HG02610 (cell line): ENCODE results near the gene KRT32.

ENCODE experiments used
- ATAC-seq: cut with Tn5 transposase; IDR thresholded peaks from one replicate; pipeline ENCODE4 v1.9.1; 2021; ENCODE audit warnings: mild to moderate bottlenecking, moderate library complexity; ENCODE audit not compliant: unreplicated experiment

The KRT32 gene

DNA sequence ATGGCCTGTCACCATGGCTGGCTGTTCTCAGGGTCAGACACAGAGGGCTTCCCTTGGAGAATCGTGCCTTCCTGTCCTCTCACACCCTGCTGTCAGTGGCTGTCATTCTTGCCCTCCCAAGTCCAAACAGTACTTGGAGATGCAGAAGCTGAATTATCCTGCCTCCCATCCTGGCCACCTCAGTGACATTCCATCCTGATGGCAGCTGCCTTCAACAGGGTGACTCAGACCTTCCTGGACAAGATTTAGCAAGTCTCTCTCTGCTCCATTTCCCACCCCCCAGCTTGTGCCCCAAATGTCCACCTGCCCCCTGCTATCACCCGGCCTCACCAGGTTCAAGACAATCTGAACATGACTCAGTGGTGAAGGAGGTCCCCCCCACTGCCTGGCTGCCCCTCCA, 27.3 kb upstream of the KRT32 start:
- ATAC-seq: no peak

DNA sequence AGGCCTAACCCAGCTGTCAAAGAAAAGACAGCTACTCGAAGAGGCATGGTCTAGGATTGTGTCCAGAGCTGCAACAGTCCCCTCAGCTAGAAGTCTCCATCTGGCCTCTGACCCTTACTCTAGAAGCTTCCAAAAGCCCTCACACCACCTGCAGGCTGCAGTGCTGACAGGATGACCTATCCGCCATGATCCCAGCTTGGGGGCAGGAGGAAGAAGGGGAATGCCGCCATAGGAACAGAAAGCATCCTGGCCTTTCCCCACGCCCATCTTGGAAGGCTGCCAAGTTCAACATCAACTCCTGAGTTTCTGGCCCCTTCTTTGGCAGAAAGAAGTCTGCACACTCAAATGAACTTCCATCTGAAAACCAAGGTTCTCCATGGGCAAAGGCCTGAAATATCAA, 25.6 kb upstream of the KRT32 start:
- no peak for ATAC-seq

DNA sequence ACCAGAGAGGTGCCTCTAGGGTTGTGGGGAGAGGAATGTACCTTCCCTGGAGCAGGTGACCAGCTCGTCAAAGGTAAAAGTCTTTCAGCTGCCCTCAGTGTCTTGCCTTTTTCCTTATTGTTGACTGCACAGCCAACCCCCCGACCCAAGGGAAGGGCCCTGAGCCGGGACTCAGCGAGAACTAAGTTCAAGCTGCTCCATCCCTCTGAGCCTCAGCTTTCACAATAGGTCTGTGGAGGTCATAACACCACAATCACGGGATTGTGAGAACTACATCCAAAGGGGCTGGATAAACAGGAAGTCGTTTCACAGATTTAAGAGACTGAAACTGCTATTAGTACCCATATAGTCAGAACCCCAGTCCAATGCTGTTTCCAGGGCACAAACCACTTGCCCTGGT, 25.2 kb upstream of the KRT32 start:
- no peak for ATAC-seq

DNA sequence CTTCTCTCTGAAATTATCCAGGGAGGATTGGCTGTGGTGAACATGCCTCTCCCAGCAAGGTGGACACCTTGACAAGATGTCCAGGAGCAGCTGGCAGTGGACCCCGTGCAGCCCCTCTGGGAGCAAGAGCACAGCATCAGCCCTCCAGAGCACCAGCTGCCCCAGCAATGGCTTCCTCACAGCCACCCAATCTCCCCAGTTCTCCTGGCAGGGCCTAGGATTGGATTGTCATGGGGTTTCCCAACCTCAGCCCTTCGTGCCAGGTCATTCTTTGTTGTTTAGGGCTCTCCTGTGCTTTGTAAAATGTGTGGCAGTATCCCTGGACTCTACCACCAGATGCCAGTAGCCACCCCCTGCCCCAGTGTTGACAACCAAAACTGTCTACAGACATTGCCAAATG, 24.3 kb upstream of the KRT32 start:
- no peak for ATAC-seq

DNA sequence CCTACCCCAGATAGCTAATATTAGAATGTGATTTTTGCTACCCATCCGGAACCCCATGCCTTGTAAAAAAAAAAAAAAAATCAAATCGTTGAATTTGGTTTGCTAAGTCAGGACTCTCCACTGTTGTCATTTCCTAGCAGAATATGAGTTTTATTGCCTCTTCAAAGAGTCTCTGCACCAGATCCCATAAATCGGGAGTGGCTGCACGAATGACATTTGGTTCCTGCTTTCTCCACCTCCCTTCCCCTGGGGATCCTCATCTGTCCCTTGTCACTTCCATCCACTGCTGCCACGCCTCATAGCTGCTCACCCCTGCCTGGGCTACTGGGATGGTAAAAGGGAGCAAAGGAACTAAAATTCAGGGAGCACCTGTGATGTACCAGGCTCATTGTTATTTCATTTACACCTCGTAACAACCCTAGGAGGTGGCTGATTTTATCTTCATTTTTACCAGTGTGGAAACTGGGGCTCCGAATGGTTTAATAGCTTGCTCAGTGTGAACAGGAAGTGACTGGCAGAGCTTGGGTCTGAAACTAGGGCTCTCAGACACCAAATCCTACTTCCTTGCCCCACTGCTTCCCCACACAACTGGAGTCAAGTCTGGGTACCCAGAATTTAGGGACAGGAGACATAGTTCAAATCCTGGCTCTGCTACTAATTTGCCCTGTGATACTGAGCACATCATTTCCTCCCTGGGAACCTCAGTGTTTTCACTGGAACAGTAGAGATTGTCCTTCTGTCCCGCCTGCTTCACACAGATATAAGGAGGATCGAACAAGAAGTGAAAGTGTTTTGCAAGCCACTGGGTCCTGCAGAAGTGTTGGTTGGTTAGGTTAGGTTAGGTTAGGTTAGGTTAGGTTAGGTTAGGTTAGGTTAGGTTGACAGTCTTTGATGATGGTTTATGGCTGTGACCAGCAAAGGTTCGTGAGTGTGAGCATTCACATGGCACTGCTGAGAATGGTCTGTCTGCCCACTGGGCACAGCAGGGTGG, 23.1 kb upstream of the KRT32 start:
- no peak for ATAC-seq

DNA sequence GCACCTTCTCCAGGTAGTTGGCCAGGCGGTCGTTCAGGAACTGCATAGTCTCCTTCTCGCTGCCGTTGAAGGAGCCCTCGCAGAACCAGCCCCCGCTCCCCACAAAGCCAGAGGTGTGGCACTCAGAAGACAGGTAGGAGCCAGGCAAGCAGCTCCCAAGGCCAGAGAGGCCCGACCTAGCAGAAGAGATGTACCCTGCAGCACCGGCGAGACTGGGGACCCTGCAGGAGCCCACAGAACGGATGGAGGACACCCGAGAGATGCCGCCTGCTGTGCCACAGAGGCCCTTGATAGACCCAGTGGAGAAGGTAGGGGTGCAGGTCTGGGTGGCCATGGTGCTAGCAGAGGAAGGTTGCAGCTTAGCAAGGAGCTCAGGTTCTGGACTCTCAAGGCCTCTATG, 22.3 kb upstream of the KRT32 start, which contains the start of gene KRT36:
Gene KRT36 (minus strand): TSS at position 380 of the 400 bp plus-strand sequence. CDS start 46 bp downstream, at position 334.
- no peak for ATAC-seq

GRCh38 chr17:41486809-41487530, 19.8 kb upstream of the KRT32 start:
- ATAC-seq: no peak

DNA sequence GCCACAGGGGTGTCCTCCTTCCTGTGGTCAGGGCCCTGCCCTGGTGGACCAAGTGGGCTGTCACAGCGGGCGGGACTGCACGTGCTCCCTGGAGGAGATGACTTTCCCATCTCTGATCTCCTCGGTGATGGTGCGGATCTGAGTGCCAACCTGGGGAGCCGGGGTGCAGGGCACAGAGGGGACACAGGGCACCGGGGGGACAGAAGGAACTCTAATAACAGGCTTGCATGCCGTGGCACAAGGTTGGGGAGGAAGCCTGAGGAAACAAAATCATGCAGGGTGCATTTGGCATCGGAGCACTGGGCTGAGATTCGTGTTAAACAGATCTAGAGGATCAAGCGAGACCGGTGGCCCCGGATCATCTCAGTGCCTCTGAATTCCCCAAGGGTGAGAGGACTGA, 19.1 kb upstream of the KRT32 start:
- ATAC-seq: no peak

- no peak for ATAC-seq
These were observed 18.0 kb upstream of the KRT32 start for GRCh38 chr17:41484920-41485904.

GRCh38 chr17:41483991-41484826, 17.0 kb upstream of the KRT32 start:
- no peak for ATAC-seq

DNA sequence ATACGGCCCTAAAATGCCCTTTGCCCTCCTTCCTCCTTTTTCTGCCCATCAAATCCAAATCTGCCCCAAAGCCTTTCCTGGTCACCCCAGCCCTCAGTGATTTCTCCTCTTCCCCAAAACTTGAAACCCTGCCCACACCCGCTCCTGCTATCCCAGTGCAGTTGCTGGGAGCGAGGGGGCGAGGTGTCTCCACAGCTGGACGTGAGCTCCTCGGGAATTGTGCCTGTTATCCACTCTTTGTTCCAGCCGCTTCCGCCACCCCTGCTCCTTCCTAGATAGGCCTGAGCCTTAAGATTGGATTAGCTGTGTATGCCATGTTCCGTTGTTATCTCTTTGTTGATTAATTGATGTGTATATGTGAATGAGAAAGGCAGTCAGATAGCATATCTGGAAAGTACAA, 16.3 kb upstream of the KRT32 start:
- no peak for ATAC-seq

DNA sequence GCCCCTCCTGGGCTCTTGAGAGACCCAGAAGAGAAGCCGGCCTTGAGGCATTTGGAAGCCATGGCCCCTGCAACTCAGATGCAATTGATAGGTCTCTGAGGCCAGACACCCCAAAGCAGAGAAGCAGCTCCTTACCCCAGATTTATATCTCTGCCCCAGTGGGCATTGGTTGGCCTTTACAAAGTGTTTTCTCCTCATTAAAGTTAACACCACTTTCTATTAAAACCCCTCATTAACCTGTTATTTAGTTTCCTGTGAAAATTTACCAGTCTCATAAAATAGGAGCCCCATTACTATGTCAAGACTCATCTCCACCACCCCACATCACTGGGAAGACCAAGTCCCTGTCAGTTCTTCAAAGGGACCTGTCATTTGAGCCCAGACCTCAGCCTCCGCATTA, 13.8 kb upstream of the KRT32 start, which contains the start of gene KRT35:
Gene KRT35 (minus strand): TSS at position 116 of the 400 bp plus-strand sequence. CDS start 54 bp downstream, at position 62.
- no peak for ATAC-seq

DNA sequence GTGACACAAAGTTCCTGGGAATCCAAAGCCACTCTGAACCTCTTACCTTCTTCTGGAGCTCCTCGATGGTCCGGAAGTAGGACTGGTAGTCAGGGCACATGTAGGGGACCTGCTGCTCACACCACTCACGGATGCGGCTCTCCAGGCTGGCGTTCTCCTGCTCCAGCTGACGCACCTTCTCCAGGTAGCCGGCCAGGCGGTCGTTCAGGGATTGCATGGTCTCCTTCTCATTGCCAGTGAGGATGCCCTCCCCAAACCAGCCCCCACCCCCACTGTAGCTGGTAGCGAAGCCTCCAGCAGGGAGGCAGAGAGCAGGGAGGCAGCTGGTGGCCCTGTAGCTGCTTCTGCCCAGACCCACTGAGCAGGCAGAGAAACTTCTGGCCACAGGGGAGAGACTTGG, 13.4 kb upstream of the KRT32 start:
- no peak for ATAC-seq

- ATAC-seq: no peak
These were observed 12.9 kb upstream of the KRT32 start for GRCh38 chr17:41480136-41480535.

DNA sequence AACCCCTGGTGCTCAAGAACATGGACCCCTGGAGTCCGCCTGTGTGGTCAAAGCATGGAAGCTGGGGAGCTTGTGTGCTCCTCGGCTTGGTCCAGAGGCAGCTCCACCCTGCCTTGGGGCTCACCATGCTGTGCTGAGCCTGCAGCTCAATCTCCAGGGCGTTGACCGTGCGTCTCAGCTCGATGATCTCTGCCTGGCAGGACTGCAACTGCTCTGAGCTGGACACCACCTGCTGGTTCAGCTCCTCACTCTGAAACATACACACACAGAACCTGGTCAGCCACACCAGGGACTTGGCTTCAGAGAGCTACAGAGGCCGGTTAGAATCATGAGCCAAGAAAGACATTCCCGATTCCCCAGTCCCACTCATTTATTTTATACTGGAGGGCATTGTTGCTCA, 11.1 kb upstream of the KRT32 start:
- ATAC-seq: no peak

GRCh38 chr17:41476866-41477815, 10.0 kb upstream of the KRT32 start:
- no peak for ATAC-seq

DNA sequence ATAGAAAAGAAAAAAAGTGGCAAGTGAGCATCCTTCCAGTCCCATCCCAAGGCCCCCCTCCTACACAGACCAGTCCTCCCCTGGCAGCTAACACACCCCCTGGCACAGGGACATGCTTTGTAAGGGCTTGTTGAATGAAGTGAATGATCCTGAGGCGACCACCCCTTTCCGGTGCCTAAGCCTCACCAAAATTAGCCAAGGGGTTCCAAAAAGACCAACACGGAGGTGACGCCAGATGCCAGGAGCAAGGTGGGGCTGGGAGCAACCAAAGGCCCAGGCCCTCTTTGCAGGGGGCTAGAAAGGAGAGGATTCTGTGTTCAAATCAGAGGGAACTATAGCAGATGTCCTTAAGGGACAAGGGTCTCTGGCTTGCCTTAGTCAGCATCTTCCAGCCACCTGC, 8.2 kb upstream of the KRT32 start:
- no peak for ATAC-seq

- ATAC-seq: no peak
These were observed 7.7 kb upstream of the KRT32 start for GRCh38 chr17:41474863-41475262.

GRCh38 chr17:41468346-41468745, 1.2 kb upstream of the KRT32 start:
- no peak for ATAC-seq
